Osteoblast (primary cell): Measurements from ENCODE around the gene STX19. TPM values are rescaled to one million over a fixed set of nuclear protein-coding genes. Genes with fewer than 3 reads are reported as not detected.

Experiments
- DNase-seq: peaks from one replicate; pipeline ENCODE4 v3.0.0; 2011; ENCODE audit warnings: low spot score, mixed read lengths; ENCODE audit not compliant: insufficient read length; ENCODE audit errors: missing footprints
- H2AFZ ChIP-seq: 2 replicates; pipeline ENCODE4 v1.6.0; 2011; ENCODE audit warnings: mild to moderate bottlenecking, low read length
- H3K27ac ChIP-seq: 2 replicates; pipeline ENCODE4 v1.5.1; 2011; ENCODE audit warnings: mild to moderate bottlenecking, low read depth, low read length, moderate library complexity
- H3K27me3 ChIP-seq: 2 replicates; pipeline ENCODE4 v1.6.0; 2012; ENCODE audit warnings: mild to moderate bottlenecking, control low read depth, inconsistent platforms, low read length, moderate library complexity; ENCODE audit not compliant: insufficient read depth
- H3K36me3 ChIP-seq: 2 replicates; pipeline ENCODE4 v1.5.1; 2011; ENCODE audit warnings: mild to moderate bottlenecking, low read length, control low read depth, moderate library complexity; ENCODE audit not compliant: insufficient read depth
- H3K4me1 ChIP-seq: 2 replicates; pipeline ENCODE4 v1.5.1; 2011; ENCODE audit warnings: mild to moderate bottlenecking, low read length, control low read depth, moderate library complexity; ENCODE audit not compliant: insufficient read depth
- H3K4me2 ChIP-seq: 2 replicates; pipeline ENCODE4 v1.6.0; 2011; ENCODE audit warnings: mild to moderate bottlenecking, low read length; ENCODE audit not compliant: insufficient read depth
- H3K4me3 ChIP-seq: fragments of 200-600 bp; sonication (generic); 3 replicates; pipeline ENCODE4 v1.5.1; 2012; ENCODE audit warnings: mild to moderate bottlenecking, low read length, inconsistent platforms; ENCODE audit not compliant: insufficient read depth
- H3K79me2 ChIP-seq: 2 replicates; pipeline ENCODE4 v1.6.0; 2012; ENCODE audit warnings: mild to moderate bottlenecking, low read length, control low read depth, inconsistent platforms; ENCODE audit not compliant: insufficient read depth
- H3K9me3 ChIP-seq: 2 replicates; pipeline ENCODE4 v1.5.1; 2011; ENCODE audit warnings: low read depth, low read length, control low read depth
- H4K20me1 ChIP-seq: 2 replicates; pipeline ENCODE4 v1.6.0; 2012; ENCODE audit warnings: mild to moderate bottlenecking, low read length, control low read depth; ENCODE audit not compliant: insufficient read depth
- total RNA-seq: library from RNA; depleted of rRNA; stranded (reverse); fragments of >200 nt; gene quantifications from 2 replicates; pipeline ENCODE4 v1.2.3, GENCODE V29; 2012
- TF ChIP-seq, protein P1 (sequence below): IDR thresholded peaks from 2 replicates; pipeline ENCODE4 v1.5.1; 2011; ENCODE audit warnings: mild to moderate bottlenecking, low read depth, low read length, moderate library complexity; ENCODE audit errors: extremely low read depth

The STX19 gene
- total RNA-seq, 1 donor, result under 0.01 TPM

GRCh38 chr3:94015025-94015424 lies 13.4 kb downstream of the STX19 start:
- Histone ChIP-seq H3K9me3 (no peaks in the 10 kb centered on the region), H3K79me2 (no peaks in the 10 kb centered on the region), H4K20me1 (no peaks in the 10 kb centered on the region), H3K27ac (no peak overlapping the region), H3K27me3 (no peaks in the 10 kb centered on the region), H3K36me3 (no peaks in the 10 kb centered on the region), H2AFZ (no peak overlapping the region), H3K4me3 (no peak overlapping the region), H3K4me1 (no peaks in the 10 kb centered on the region), H3K4me2 (no peak overlapping the region)
- TF ChIP-seq, protein P1, sequence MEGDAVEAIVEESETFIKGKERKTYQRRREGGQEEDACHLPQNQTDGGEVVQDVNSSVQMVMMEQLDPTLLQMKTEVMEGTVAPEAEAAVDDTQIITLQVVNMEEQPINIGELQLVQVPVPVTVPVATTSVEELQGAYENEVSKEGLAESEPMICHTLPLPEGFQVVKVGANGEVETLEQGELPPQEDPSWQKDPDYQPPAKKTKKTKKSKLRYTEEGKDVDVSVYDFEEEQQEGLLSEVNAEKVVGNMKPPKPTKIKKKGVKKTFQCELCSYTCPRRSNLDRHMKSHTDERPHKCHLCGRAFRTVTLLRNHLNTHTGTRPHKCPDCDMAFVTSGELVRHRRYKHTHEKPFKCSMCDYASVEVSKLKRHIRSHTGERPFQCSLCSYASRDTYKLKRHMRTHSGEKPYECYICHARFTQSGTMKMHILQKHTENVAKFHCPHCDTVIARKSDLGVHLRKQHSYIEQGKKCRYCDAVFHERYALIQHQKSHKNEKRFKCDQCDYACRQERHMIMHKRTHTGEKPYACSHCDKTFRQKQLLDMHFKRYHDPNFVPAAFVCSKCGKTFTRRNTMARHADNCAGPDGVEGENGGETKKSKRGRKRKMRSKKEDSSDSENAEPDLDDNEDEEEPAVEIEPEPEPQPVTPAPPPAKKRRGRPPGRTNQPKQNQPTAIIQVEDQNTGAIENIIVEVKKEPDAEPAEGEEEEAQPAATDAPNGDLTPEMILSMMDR, result no peak
- no peak for DNase-seq

DNA sequence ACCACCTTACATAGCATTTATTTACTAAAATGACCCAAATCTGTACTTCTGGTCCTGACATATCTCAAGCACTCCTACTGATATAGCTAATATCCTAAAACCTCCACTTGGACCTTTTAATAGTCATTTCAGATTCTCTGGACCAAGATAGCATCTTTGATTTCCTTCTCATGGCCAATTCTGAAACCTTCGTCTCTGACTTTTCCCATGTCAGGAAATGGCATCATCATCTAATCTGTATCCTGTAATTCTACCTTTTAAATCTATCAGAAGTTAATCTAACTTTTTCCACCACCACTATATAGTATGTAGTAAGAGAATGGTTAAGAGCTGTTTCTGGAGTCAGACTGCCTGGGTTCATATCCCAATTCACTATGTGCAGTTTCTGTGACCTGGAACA lies 16.2 kb downstream of the STX19 start:
- Histone ChIP-seq H4K20me1 (no peaks in the 10 kb centered on the region), H2AFZ (no peak overlapping the region), H3K4me1 (no peaks in the 10 kb centered on the region), H3K27ac (no peak overlapping the region), H3K4me2 (no peak overlapping the region), H3K27me3 (no peaks in the 10 kb centered on the region), H3K4me3 (no peak overlapping the region), H3K9me3 (no peaks in the 10 kb centered on the region), H3K79me2 (no peaks in the 10 kb centered on the region), H3K36me3 (no peaks in the 10 kb centered on the region)
- TF ChIP-seq, protein P1, result no peak
- DNase-seq, result no peak

- Histone ChIP-seq H3K27ac (no peak overlapping the region), H3K4me3 (no peak overlapping the region), H3K4me1 (no peaks in the 10 kb centered on the region), H3K4me2 (no peak overlapping the region), H3K79me2 (no peaks in the 10 kb centered on the region), H3K27me3 (no peaks in the 10 kb centered on the region), H3K36me3 (no peaks in the 10 kb centered on the region), H4K20me1 (no peaks in the 10 kb centered on the region), H2AFZ (no peak overlapping the region), H3K9me3 (no peaks in the 10 kb centered on the region)
- TF ChIP-seq, protein P1, result no peak
- DNase-seq, result no peak
Measured at GRCh38 chr3:94011233-94011711, 17.1 kb downstream of the STX19 start.

DNA sequence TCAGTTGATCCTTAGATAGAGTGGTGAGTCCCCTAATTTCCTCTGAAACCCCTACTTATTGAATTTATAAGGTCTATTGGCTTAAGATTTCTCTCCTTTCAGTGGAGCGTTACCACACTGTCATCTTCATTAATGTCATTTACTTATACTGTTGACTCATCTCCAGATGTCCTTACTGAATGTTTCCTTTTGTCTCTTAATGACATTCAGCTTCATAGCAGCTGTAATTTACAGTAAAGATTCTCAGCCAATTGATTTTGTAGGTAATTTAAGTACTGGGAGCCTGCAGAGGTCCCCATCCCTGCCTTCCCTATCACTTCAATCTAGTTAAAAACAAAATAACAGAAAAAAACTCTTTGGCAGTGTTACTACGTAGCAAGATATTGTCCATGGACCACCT lies 18.8 kb downstream of the STX19 start:
- H3K27ac ChIP-seq, result no peak overlapping the region
- H3K4me3 ChIP-seq, result no peak overlapping the region
- no peak overlapping the region for H3K4me2 ChIP-seq
- no peaks in the 10 kb centered on the region for H3K36me3 ChIP-seq
- TF ChIP-seq, protein P1, result no peak
- DNase-seq, result no peak
- H3K79me2 ChIP-seq, result no peaks in the 10 kb centered on the region
- no peaks in the 10 kb centered on the region for H3K27me3 ChIP-seq
- no peak overlapping the region for H2AFZ ChIP-seq
- no peaks in the 10 kb centered on the region for H4K20me1 ChIP-seq
- H3K9me3 ChIP-seq, result no peaks in the 10 kb centered on the region
- no peaks in the 10 kb centered on the region for H3K4me1 ChIP-seq
